GM21423 (cell line): Measurements from ENCODE around the gene VSIR.

Source experiments
- ATAC-seq: cut with Tn5 transposase; IDR thresholded peaks from one replicate; pipeline ENCODE4 v1.9.1; 2021; ENCODE audit warnings: mild to moderate bottlenecking, moderate library complexity; ENCODE audit not compliant: unreplicated experiment

Gene VSIR

DNA sequence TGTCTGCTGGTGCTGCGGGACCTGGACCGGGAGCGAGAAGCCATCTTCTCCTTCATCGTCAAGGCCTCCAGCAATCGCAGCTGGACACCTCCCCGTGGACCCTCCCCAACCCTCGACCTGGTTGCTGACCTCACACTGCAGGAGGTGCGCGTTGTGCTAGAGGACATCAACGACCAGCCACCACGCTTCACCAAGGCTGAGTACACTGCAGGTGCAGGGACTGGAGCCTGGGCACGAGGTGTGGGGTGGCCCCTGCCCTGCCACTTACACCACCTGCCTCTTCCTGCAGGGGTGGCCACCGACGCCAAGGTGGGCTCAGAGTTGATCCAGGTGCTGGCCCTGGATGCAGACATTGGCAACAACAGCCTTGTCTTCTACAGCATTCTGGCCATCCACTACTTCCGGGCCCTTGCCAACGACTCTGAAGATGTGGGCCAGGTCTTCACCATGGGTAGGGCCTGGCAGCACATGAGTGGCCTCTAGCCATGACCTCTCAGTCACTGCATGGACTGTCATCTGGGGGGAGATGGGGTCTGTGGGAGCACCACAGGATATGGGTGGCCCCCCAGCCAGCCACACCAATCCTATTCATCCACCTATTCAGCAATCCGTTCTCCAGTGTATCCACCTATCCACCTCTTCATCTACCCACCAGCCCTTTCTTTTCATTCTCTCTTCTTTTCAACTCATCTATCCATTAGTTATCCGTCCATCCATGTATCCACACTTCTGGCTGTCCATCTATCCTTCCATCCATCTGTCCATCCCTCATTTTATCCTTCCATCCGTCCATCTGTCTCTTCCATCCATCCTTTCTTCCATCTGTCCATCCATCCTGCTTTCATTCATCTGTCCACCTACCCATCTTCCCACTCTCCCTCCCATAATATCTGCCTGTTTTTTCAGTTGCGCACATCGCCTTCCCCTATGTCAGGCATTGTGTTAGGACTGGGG is 34.5 kb upstream of the VSIR start:
- no peak for ATAC-seq

DNA sequence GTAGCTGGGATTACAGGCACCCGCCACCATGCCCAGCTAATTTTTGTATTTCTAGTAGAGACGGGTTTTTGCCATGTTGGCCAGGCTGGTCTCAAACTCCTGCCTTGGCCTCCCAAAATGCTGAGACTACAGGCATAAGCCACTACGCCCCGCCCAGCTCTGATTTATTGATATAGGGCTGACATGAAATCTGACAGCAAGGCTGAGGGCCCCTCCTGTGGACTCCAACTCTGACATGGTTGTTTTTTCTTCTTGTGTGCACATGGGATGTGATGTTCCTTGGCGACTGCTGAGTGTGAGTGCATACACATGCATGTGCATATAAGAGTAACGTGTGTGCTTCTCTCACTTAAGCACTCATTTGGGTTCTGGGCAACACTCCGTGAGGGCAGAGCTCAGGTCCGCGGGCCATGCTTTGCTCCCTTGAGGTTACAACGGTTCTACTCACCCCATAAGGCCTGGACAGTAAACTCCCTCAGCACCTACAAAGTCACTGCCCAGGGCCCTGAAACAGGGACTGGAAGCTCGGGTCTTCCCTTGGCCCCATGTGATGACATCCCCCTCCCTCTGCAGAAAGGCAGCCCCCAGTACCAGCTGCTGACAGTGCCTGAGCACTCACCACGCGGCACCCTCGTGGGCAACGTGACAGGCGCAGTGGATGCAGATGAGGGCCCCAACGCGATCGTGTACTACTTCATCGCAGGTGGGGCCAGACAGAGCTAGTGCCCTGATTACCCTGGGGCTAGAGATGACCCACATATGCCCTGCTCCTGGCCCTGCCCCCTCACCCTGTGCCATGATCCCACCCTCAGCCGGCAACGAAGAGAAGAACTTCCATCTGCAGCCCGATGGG is 33.6 kb upstream of the VSIR start:
- ATAC-seq = no peak

DNA sequence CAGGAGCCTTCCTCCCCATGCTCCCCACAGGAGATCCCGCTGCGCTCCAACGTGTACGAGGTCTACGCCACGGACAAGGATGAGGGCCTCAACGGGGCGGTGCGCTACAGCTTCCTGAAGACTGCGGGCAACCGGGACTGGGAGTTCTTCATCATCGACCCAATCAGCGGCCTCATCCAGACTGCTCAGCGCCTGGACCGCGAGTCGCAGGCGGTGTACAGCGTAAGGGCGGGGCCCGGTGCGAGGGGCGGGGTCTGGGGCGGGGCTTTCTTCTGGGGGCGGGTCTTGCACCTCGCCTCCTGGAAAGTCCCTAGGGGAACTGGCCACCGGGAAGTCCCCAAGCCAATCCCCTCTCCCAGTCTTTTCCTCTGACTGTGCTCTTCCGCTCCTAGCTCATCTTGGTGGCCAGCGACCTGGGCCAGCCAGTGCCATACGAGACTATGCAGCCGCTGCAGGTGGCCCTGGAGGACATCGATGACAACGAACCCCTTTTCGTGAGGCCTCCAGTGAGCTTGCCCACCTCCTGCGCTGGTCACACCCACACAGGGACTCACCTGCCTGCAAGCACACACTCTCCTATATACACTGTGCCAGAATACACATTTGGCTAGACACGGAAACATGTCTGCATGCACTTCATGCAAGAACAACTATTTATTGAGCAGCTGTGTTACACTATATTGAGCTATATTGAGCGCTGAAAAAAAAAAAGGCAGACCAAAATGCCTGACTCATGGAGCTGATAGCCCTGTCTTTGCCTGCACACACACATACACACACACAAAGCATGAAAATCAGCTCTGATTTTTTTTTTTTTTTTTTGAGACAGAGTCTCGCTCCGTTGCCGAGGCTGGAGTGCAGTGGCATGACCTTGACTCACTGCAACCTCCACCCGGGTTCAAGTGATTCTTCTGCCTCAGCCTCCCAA is 32.7 kb upstream of the VSIR start:
- no peak for ATAC-seq

DNA sequence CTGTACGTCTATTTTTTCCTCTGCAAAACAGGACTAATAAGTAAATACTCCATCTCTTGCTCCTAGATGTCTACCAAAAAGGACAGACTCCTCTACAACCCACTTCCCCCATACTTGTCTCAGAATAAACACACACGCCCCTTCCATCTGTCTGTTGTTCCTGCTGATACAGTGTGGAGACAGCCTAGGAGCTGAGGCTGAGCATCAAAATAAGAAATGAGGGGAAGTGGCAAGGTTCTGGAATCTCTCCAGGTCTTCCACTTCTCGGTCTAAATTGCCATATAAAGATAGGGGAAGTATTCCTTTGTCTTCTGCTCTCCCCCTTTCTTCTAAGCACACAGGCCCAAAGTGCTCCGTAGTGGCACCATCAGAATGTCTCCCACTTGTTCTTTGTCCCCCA is 30.8 kb upstream of the VSIR start:
- ATAC-seq = no peak

DNA sequence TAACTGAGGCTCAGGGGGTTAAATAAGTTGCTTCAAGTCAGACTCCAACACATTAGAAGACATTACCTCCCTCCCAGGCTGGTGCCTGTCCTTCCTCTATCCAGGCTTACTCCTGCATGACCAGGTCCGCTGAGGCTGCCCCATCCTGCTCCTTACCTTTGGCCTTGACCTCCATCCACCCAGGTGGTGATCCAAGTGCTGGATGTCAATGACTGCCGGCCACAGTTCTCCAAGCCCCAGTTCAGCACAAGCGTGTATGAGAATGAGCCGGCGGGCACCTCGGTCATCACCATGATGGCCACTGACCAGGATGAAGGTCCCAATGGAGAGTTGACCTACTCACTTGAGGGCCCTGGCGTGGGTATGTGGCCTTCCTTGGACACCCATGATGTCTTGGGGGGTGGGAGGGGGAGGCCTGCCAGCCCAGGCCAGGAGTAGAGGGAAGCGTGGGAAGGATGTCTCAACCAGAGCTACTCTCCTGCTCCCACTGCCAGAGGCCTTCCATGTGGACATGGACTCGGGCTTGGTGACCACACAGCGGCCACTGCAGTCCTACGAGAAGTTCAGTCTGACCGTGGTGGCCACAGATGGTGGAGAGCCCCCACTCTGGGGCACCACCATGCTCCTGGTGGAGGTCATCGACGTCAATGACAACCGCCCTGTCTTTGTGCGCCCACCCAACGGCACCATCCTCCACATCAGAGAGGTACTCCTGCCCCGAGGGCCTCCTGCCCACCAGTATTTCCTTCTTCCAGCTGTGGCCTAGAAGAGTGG is 29.6 kb upstream of the VSIR start:
- ATAC-seq = no peak

DNA sequence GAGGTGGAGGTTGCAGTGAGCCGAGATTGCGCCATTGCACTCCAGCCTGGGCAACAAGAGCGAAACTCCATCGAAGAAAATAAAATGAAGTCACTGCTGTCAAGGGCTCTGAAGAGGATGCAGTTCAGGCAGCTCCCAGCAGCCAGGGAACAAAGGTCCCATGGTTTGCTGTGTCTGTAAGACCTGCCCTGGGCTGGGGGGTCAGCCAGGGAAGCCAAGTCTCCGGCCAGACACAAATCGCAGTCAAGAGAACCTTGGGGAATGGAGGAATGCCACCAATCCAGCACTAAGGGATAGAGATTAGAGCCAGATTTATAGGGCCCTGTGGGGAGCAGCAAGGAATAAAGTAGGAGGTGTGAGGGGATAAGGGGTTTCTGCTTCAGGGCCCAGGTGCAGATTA is 28.9 kb upstream of the VSIR start:
- no peak for ATAC-seq

DNA sequence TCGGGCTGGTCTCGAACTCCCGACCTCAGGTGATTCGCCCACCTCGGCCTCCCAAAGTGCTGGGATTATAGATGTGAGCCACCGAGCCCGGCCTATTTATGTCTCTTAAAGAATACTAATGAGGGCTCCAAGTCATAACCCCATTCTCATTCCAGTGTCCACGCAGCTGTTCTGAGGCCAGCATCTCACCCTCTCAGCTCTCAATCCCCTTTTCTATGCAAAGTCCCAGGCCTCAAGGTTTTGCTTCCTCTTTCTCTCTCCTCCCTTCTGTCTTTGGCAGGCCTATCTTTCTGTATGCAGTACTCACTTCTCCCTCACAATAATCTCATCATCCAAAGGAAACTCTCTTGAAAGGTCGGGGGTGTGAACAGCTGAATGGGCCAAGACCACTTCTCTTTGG is 28.0 kb upstream of the VSIR start:
- peak; percentile 79 for ATAC-seq

DNA sequence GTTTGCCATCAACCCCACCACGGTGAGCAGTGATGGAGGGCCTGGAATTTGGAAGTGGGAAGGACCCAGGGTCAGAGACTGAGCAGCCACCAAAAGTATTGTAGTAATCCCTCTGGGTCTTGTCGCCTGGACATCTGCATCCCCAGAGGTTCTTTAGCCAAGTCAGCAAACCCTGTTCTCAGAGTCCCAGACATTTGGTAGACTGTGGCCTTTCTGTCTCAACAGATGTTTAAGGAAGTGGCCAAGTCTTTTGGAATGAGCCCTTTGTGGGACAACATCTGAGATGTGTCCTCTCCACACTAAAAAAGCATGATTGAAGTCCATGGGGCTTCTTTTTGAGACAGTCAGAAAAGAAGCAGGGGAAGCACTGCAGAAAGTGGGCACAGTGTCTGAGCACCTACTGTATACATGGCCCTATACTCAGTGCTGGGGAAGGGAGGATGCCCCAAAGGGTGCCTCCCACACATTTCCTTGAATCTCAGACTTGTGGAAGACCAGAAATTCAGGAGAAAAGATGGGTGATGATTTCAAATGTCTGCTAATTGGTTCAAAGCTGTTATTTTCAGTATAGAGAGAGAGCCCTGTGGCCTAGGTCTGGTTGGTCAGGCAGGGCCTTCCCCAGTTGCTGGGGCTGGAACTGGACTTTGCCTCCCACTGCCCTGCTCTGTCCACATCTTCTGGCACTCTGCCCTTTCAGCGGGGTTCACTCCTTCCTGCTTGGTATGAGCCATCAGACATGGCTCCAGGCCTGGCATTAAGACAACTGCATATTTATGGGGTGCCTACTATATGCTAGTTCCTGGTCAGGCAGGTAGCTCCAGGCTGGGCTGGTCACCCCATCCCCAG is 26.5 kb upstream of the VSIR start:
- no peak for ATAC-seq

DNA sequence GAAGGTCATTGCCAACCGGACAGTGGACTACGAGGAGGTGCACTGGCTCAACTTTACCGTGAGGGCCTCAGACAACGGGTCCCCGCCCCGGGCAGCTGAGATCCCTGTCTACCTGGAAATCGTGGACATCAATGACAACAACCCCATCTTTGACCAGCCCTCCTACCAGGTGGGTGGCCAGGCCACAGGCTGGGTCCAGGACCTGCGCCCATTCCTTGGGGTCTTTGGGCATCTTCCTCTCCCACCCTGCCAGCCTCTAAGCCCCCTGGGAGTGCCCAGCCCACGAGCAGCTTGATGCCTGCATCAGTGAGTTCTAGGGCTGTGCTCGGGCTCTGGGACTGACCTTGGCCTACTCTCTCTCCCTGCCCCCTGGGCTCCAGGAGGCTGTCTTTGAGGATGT is 25.8 kb upstream of the VSIR start:
- no peak for ATAC-seq

DNA sequence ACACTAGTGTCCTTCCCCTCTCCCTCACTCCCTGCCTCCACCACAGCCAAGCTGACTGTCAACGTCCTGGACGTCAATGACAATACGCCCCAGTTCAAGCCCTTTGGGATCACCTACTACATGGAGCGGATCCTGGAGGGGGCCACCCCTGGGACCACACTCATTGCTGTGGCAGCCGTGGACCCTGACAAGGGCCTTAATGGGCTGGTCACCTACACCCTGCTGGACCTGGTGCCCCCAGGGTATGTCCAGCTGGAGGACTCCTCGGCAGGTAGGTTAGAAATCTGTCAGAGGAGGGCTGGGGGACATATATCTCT is 24.9 kb upstream of the VSIR start:
- ATAC-seq = no peak

DNA sequence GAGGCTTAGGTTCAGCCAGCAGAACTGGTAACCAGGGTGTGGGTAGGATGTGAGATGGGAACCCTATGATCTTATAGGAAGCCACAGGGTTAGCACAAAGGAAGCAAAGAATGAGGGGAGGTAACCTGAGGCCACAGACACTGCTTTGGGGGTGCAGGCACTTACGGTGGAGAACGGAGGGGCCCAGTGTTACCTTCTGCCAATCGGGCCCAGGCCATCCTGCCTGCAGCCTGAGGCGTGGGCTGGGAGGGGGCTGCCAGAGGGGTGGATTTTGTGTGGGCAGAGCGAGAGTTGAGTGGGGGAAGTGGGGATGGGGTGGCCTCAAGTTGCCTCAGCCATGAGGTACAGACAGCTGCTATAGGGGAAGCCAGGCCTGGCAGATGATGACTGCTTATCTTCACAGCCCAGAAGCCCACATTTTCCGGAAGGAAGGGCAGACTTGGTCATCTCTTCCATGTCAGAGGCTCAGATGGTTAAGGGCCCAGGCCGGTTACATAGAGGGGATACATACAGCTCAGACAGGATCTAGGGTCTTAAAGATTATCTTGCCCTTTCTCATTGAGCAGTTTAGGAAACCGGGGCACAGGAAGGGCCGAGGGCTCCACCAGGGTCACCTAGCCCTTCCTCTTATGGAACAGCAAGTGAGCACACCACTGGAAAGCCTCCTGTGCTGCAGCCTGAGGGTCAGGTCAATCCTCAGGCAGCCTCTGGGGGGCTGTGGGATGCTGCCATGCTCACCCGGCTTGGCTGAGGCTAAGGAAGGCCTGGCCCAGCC is 24.4 kb upstream of the VSIR start:
- no peak for ATAC-seq

DNA sequence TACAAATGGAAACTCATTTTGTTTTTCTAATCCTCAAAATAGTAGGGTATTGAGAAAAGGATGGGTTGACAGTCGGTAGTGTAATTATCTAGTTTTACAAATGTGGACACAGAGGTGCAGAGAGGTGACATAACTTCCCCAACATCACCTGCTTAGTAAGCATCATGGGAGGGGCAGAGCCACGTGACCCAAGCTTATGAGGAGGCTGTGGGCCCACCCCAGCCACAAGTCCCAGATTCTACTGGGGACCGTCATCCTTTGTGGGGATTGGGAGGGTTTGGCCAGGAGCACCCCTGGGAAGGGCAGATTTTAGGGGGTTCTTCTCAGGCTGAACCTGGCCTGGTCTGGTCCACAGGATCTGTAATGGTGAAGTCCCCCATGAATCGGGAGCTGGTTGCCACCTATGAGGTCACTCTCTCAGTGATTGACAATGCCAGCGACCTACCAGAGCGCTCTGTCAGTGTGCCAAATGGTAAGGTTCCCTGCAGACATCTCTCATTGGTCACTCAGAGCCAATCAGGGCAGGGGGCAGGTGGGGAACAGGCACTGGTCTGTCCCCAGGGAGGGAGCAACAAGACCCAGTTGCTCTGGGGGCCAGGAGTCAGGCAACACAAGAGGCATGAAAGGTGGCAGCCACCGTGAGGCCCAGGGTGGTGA is 23.6 kb upstream of the VSIR start:
- ATAC-seq = no peak

DNA sequence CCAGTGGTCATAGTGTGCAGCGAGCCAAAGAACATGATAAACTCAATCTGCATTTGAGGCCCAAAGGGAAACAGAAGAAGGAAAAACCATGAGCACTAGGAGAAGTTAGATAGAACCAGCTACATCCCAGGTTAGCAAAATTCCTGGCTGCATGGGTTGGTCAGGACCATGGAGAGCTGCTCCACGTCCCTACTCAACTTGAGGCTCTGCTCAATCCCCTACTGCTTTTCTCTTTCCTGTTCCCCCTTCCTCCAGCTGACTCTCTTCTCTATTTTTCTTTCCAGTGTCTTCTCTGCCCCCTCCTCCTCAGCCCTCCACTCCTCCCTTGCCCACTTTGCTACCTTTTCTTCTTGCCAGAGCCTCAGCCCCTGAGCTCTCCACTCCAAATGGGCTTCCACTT is 21.9 kb upstream of the VSIR start:
- ATAC-seq = no peak

DNA sequence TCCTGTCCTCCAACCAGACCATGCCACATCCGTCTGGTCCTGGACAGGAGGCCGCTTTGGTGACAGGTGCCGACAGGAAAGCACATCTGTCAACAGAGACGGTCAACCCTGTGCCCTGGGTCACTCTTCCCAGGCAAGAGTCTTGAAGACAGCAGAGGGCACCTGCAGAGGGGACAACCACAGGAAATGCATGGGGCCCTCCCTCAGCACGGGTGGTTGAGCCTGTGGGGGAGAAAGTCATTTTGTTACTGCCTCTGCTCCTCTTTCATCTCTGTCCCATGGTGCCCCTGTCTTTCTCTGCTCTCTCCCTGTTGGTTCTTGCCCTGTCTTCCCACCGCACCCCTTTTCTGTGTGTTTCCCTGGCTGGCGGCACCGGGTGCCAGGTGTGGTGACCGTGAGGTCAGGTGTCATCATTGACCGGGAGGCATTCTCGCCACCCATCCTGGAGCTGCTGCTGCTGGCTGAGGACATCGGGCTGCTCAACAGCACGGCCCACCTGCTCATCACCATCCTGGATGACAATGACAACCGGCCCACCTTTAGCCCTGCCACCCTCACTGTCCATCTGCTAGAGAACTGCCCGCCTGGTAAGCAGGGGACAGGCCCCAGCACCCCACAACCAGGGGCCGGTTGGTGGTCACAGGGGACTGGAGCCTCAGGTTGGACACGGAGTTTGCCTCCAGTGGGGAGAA is 17.6 kb upstream of the VSIR start:
- no peak for ATAC-seq

DNA sequence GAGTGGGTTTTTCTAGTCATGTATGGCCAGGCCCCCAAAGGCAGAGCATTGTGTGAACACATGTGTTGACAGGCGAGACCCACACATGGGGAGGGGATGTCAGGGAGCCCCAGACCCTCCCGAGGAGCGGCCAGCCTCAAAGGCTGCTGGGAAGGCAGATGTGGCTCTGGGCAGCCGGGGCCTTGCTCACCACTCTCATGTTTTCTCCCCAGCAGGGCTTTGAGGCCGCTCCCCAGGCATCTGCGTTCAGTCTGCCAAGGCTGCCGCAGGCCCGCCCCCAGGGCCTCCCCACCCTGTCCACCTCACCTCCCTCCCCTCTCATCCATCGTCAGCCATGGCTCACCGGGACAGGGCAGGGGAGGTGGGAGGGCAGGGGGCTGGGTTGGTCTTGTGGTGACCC is 16.6 kb upstream of the VSIR start:
- no peak for ATAC-seq

DNA sequence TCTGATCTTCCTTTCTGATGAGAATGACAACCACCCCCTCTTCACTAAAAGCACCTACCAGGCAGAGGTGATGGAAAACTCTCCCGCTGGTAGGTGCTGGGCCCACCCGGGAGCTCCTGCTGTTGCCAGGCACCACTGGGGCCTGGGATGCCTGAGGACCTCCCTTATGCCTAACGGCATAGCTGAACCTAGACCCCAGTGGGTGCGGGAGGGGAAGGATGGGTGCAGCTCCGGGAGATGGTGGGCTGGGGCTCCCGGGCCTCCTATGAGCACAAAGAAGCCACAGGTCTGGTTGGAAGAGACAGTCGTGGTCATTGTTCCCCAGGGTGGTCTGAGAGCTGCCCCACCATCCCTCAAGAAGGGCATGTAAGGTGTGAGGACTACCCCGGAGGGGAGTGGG is 15.6 kb upstream of the VSIR start:
- ATAC-seq = no peak

DNA sequence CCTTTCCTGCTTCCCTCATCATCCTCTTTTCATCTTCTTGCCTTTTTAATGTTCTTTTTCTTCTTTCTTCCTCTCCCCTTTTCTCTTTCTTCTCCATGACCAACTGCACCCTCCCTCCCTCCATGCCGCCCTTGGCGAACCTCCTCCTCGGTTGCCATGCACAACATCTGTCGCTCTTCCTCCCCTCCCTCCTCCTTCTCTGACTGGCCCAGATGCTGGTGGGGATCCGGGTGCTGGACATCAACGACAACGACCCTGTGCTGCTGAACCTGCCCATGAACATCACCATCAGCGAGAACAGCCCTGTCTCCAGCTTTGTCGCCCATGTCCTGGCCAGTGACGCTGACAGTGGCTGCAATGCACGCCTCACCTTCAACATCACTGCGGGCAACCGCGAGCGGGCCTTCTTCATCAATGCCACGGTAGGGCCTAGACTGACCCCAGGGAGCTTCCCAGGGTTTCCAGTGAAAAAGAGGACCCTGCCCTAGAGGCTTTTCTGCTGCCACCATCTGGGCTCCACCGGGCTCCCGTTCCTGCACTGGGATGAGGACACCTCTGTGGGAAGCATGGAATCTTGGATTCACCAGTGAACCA is 11.5 kb upstream of the VSIR start:
- no peak for ATAC-seq
